Activated CD8-positive, alpha-beta memory T cell treated with anti-CD3 and anti-CD28 coated beads, Interleukin-2, amount 10 ng/mL, durations not matched to agents 7 days and 5 days (primary cell): ENCODE measurements around the gene DAD1. TPM values are rescaled to one million over a fixed set of nuclear protein-coding genes. Genes with fewer than 3 reads are reported as not detected.

Source experiments
- ATAC-seq: fragments of 150-1000 bp; cut with Tn5 transposase; one replicate; pipeline ENCODE4 v1.10.0; 2021; ENCODE audit warnings: moderate library complexity
- CTCF ChIA-PET: fragments of 350-600 bp; sonication (Branson Sonifier 250); formaldehyde crosslinking; loops from one replicate; lab custom pipeline; 2021; ENCODE audit warnings: antibody characterized with exemption; lab: Charles Lee
- DNase-seq: peaks from one replicate; pipeline ENCODE4 v3.0.0-alpha.2; 2020
- H3K27ac Mint-ChIP-seq: one replicate; pipeline ENCODE4 v1.8.0; 2021; ENCODE audit warnings: mild to moderate bottlenecking, mixed read lengths
- H3K27me3 Mint-ChIP-seq: one replicate; pipeline ENCODE4 v1.8.0; 2021; ENCODE audit warnings: mixed read lengths
- H3K36me3 Mint-ChIP-seq: one replicate; pipeline ENCODE4 v1.8.0; 2021; ENCODE audit warnings: mild to moderate bottlenecking, mixed read lengths
- H3K4me1 Mint-ChIP-seq: one replicate; pipeline ENCODE4 v1.8.0; 2021; ENCODE audit warnings: mixed read lengths
- H3K4me3 Mint-ChIP-seq: one replicate; pipeline ENCODE4 v1.8.0; 2021; ENCODE audit warnings: mild to moderate bottlenecking, moderate library complexity, mixed read lengths
- H3K9me3 Mint-ChIP-seq: one replicate; pipeline ENCODE4 v1.8.0; 2022; ENCODE audit warnings: low read depth, mixed read lengths
- total RNA-seq, 2 experiments: library from RNA; stranded (reverse); gene quantifications; one replicate each; pipeline ENCODE4 v1.2.3, GENCODE V29; 2021

DAD1 gene
- total RNA-seq, 2 experiments from 2014 or later = 115 to 185 TPM

DNA sequence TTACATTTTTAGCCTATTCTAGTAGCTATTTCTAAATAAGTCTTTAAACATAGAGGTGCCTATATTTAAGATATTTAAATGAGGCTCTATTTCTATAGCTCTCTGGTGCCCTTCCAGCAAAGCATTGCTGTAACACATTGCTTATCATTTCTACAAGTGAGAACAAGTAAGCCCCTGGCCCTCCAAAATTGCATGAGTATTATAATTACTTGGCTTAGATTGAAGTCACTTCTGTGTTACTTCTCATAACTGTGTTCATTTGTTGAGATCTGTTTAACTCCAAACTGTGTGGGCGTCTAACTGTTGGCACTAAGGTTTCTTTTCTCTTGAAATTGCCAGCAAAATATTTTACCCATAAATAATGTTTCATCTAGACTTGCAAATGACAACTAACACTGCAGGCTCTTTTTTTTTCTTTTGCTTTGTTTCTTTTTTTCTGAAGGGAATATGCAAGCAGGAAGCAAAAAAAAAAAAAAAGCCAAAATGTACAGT is 66.5 kb downstream of the DAD1 start:
- Mint-ChIP-seq H3K4me3 (peak overlapping the region; percentile 80), H3K36me3 (peaks cover 96% of the 10 kb centered on the region), H3K4me1 (peaks cover 89% of the 10 kb centered on the region), H3K9me3 (no peaks in the 10 kb centered on the region), H3K27me3 (no peaks in the 10 kb centered on the region), H3K27ac (peak overlapping the region; percentile 96)
- CTCF ChIA-PET = interaction anchor here (0.9 to 1.6 kb wide), 4 partner anchors 14 to 525 kb away, joined by 3 to 5 read pairs (median 4); no protein-coding TSS in a partner anchor
- ATAC-seq (no peak), DNase-seq (no peak)

DNA sequence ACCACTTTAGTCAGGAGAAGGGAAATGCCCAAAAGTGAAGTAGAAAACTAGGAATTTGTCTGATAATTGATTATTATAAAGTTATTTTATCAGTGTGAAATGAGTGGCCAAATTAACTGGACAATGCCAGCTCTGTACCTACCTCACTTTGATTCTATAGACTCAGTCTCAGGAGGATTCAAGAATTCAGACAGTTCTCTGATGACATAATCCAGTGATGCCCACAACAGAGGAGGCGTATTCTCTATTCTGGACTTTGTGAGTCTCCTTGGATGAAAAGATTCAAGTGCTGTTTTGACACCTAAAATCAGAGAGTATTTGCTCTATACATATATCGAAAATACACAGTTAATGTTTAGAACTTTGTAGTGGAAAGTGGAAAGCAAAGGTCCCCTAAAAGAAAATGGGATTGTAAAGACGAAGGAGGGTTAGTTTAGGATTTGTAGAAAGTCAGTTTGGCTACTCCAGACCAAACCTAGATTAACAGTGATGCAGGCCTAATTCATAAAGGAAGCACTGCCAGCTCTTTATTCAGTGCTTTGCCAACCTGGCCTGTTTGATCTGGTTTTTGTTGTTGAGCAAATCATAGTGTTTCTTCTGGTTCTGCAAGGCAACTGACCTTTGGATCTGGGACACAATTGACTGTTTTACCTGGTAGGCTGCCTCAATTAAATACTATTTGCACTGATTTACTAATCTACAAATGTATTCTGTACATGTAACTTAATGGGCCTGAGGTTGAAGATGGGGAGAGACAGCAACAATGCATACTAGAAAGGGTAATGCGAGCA is 67.4 kb downstream of the DAD1 start:
- ATAC-seq (no peak), DNase-seq (no peak)
- Mint-ChIP-seq H3K4me3 (peak overlapping the region; percentile 80), H3K27ac (peak overlapping the region; percentile 96), H3K27me3 (no peaks in the 10 kb centered on the region), H3K4me1 (peaks cover 89% of the 10 kb centered on the region), H3K36me3 (peaks cover 96% of the 10 kb centered on the region), H3K9me3 (no peaks in the 10 kb centered on the region)
- CTCF ChIA-PET = interaction anchor here (0.9 to 1.6 kb wide), 6 partner anchors 13 to 524 kb away, joined by 3 to 5 read pairs (median 4); no protein-coding TSS in a partner anchor

DNA sequence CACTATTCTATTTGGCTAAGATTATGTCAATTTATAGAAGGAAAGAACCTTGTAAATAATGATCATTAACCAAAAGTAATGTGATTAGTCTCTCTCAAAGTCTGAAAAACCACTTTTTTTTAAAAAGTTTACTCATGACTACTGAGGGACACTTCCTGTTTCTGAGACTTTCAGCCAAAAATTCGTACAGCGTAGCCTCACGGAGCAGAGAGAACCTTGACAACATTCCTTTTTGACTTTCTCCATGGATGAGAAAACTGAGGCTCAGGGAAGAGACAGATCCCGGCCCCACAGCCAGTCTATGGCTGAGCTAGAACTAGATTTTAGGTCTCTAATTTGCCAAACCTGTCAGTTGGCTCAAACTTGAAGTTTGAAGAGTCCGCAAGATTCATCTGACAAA is 68.2 kb downstream of the DAD1 start:
- Mint-ChIP-seq H3K4me3 (peak overlapping the region; percentile 80), H3K27ac (peak overlapping the region; percentile 96), H3K27me3 (no peaks in the 10 kb centered on the region), H3K9me3 (no peaks in the 10 kb centered on the region), H3K36me3 (peaks cover 95% of the 10 kb centered on the region), H3K4me1 (peaks cover 88% of the 10 kb centered on the region)
- ATAC-seq (no peak), DNase-seq (no peak)
- CTCF ChIA-PET = interaction anchor here (1.3 kb wide), 1 partner anchor 49 kb away, joined by 3 read pairs; no protein-coding TSS in a partner anchor

DNA sequence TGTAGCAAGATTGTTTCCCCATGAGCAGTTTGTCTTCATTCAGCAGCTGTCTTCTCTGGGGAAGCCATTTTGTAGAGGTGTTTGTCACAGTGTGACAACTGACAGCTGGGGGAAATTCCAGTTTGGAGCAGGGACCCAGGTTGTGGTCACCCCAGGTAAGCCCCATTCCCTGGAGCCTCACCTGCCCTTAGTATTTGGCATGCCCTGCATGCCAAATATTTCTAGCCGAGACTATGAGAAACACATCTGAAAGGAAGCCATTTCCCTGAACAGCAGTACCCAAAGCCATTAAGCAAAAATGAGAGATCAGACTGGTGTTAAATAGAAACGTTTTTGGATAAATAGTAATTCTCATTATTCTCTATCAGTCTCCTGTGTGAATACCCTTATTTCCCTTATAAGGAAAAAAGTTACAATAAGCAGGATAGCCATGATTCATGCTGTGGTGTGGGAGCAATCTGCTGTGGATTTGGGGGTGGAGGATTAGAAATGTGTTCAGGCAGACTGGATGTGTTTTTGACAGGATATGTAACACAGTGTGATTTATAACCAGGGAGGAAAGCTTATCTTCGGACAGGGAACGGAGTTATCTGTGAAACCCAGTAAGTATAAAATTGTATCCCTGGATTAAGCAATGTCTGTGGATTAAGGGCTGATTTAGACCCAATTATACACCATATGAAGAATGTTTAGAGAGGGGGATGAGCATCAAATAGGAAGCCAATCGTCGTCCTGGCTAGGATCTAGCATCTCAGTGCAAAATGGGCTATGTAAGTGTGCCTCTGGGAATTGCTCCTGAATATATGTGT is 68.9 kb downstream of the DAD1 start:
- H3K9me3 Mint-ChIP-seq = no peaks in the 10 kb centered on the region
- H3K36me3 Mint-ChIP-seq = peaks cover 95% of the 10 kb centered on the region
- CTCF ChIA-PET = interaction anchor here (0.7 to 3.6 kb wide), 10 partner anchors 8 to 524 kb away, joined by 3 to 13 read pairs (median 3); no protein-coding TSS in a partner anchor
- ATAC-seq (peak; percentile 20), DNase-seq (no peak)
- peak overlapping the region; percentile 80 for H3K4me3 Mint-ChIP-seq
- H3K27me3 Mint-ChIP-seq = no peaks in the 10 kb centered on the region
- H3K4me1 Mint-ChIP-seq = peaks cover 88% of the 10 kb centered on the region
- peak overlapping the region; percentile 96 for H3K27ac Mint-ChIP-seq

DNA sequence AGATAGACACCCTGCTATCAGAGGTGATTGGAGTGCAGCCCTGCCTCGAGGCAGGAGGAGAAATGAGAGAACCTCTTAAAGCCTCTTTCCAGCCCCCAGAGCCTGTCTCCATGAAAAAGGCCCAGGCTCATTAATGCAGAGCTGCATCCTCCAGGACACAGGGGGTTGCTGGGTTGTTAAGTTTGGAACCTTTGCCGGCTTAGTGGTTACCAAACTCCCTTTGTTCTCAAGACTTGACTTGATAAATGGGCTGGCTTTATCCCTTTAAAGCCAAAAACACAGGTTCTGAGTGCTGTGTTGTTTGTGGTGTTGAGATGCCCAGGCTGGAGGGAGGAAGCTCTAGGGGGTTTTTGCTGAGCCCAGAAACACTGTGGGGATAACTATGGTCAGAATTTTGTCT is 71.0 kb downstream of the DAD1 start:
- H3K36me3 Mint-ChIP-seq = peaks cover 93% of the 10 kb centered on the region
- peaks cover 85% of the 10 kb centered on the region for H3K4me1 Mint-ChIP-seq
- no peak for ATAC-seq
- no peaks in the 10 kb centered on the region for H3K9me3 Mint-ChIP-seq
- no peaks in the 10 kb centered on the region for H3K27me3 Mint-ChIP-seq
- no peak for DNase-seq
- peak overlapping the region; percentile 96 for H3K27ac Mint-ChIP-seq
- peak overlapping the region; percentile 80 for H3K4me3 Mint-ChIP-seq
- CTCF ChIA-PET = interaction anchor here (0.9 to 4.1 kb wide), 13 partner anchors 10 to 317 kb away, joined by 3 to 15 read pairs (median 3); no protein-coding TSS in a partner anchor

DNA sequence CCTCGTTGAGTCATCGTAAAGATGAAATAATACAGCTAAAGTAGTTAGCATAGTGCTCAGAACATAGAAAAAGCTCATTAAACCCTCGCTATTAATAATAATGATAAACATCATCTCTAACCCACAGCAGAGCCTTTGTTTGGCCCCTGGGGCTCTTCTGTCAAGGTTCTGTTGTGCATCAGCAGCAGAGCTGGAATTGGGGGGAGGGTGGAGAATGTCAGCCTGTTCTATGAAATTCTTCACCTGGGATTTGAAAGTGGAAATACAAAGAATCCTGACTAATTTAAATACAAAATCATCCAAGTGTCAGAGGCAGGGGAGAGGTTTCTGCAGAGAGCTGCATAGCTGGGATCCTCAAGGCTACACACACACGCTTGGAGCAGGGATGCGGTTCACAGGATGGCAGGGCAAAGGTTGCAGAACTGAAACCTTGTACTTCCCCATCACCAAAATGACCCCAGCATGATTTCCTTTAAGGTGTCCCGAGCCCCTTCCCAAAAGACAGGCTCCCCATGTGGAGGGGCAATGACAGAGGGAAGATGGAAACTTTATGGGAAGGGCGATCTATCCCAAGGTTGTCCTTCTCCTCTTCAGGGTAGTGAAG is 71.8 kb downstream of the DAD1 start:
- Mint-ChIP-seq H3K27ac (peak overlapping the region; percentile 96), H3K27me3 (no peaks in the 10 kb centered on the region), H3K4me3 (peak overlapping the region; percentile 80), H3K4me1 (peaks cover 85% of the 10 kb centered on the region), H3K36me3 (peaks cover 93% of the 10 kb centered on the region), H3K9me3 (no peaks in the 10 kb centered on the region)
- ATAC-seq = no peak
- no peak for DNase-seq
- CTCF ChIA-PET = interaction anchor here (1.0 to 4.1 kb wide), 12 partner anchors 9 to 520 kb away, joined by 3 to 15 read pairs (median 3); no protein-coding TSS in a partner anchor

DNA sequence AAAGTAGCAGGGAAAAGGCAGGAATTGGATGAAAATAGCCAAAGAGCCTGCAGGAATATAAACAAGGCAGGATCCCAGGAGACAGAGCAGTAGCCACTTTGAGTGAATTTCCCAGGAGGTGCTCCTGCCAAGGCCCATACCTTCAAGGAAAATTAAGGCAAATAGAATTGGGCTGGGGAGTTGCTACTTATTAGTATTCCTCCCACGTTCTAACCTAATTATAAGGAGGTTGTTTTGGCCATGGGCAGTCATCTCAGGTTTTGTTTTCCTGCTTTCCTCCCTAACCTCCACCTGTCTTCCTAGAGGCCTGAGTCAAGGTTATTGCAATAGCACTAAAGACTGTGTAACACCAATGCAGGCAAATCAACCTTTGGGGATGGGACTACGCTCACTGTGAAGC is 73.1 kb downstream of the DAD1 start:
- H3K4me3 Mint-ChIP-seq = peak overlapping the region; percentile 80
- no peak for DNase-seq
- CTCF ChIA-PET = interaction anchor here (1.3 to 4.1 kb wide), 4 partner anchors 9 to 519 kb away, joined by 3 to 16 read pairs (median 10); no protein-coding TSS in a partner anchor

More for the DNA sequence above, 73.1 kb downstream of the DAD1 start:
- no peaks in the 10 kb centered on the region for H3K9me3 Mint-ChIP-seq
- H3K27ac Mint-ChIP-seq = peak overlapping the region; percentile 96
- H3K4me1 Mint-ChIP-seq = peaks cover 85% of the 10 kb centered on the region
- H3K27me3 Mint-ChIP-seq = no peaks in the 10 kb centered on the region
- H3K36me3 Mint-ChIP-seq = peaks cover 92% of the 10 kb centered on the region
- ATAC-seq = no peak

Other genes with a start within 250 kb of the DAD1 start
- 10 to 100 TPM; 11.8 to 13.8 TPM for gene ABHD4, start 9.1 kb upstream of the DAD1 start, total RNA-seq
- gene OR6J1, start 55.1 kb upstream of the DAD1 start, total RNA-seq = not detected
- 100 to 1,000 TPM; 106 to 133 TPM for gene OXA1L, start 177.5 kb upstream of the DAD1 start, total RNA-seq
- gene SLC7A7, start 226.2 kb upstream of the DAD1 start, total RNA-seq = under 1 TPM; 0.16 to 0.58 TPM
- gene MRPL52, start 240.7 kb upstream of the DAD1 start, total RNA-seq = 100 to 1,000 TPM; 107 to 147 TPM
- gene MMP14, start 247.4 kb upstream of the DAD1 start, total RNA-seq = 1 to 10 TPM; 1.3 to 2.5 TPM